HG03108 (cell line): ENCODE results near the gene COL6A5.

Experiments
- ATAC-seq: cut with Tn5 transposase; IDR thresholded peaks from one replicate; pipeline ENCODE4 v1.9.1; 2021; ENCODE audit warnings: moderate library complexity; ENCODE audit not compliant: unreplicated experiment

The COL6A5 gene

DNA sequence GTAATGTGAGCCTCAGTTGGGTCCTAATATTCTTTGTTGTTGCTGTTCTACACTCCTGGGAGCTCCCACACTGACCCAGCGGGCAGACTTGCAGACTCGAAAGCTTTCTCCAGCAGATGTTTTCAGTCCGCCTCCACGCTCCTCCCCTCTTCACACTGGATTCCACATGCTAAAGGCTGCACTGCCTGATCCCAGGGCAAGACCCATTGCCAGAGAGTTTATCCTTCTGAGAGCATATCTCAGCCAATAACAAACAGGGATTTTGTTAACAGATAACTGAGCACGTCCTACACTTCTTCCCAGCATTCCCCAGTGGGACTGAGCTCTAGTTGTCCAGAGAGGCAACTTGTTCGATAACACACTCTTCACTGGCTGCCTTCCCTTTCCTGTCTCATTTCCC lies 163.5 kb downstream of the COL6A5 start:
- ATAC-seq = no peak

- ATAC-seq = no peak
These were observed 169.2 kb downstream of the COL6A5 start for GRCh38 chr3:130514681-130515080.

- ATAC-seq = no peak
These were observed 170.3 kb downstream of the COL6A5 start for GRCh38 chr3:130515755-130516154.

GRCh38 chr3:130516645-130517512 lies 171.4 kb downstream of the COL6A5 start, which contains the start of gene COL6A6:
TSS of gene COL6A6 (plus strand) at chr3:130517177. CDS start at chr3:130560365, 43,188 bp downstream.
- ATAC-seq = no peak

GRCh38 chr3:130517602-130518001 lies 172.1 kb downstream of the COL6A5 start:
- ATAC-seq = no peak

DNA sequence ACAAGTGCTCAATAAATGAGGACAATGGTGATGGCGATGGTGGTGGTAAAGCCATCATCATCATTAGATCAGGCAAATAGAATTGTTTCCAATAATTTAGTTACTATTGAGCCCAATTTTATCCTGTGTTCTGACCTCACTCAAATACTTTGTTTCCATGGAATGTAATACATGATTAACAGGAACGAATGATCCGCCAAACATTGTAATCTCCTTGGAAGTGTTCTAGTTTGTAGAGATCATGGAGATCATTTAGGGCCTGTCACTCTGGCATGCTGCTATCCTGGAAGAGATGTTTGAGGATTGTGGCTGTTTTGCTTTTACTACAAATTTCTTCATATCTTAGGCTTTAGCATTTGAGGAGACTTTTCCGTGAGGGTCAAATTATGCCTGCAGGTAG lies 174.3 kb downstream of the COL6A5 start:
- ATAC-seq = no peak

DNA sequence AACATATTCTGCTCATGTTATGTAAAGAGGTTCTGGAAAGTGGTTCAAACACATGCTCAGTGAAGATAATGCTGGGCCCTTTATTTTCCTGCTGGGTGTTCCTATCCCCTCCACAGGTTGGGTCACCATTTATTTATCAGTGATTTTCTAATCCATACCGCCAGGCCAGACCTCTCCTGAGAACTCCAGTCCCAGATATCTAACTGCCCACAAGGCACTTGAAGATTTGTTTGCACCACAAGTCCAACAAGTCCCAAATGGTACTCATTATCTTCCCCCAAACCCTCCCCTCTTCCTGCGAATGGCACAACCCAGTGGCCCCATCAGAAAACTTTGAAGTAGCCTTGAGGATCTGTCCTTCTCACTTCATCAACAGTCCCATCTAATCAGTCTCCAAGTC lies 176.9 kb downstream of the COL6A5 start:
- ATAC-seq = no peak

- ATAC-seq = no peak
These were observed 182.0 kb downstream of the COL6A5 start for GRCh38 chr3:130527426-130527825.

DNA sequence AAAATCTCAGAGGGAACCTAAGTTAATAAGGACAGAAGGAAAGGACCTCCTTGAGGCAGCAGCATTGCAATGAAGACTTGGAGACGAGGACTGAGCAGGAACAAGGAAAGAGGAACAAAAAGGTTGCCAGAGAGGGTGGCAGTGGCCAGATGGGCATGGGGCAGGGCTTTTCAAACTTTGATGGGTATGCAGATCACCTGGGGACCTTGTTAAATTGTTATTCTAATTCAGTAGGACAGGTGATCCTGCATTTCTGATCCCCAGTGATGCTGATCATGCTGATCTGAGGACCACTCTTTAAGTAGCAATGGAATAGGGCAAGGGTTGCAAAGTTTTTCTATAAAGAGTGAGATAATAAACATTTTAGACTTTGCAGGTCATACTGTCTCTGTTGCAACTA lies 182.6 kb downstream of the COL6A5 start:
- ATAC-seq = no peak

GRCh38 chr3:130529486-130530215 lies 184.2 kb downstream of the COL6A5 start:
- no peak for ATAC-seq

DNA sequence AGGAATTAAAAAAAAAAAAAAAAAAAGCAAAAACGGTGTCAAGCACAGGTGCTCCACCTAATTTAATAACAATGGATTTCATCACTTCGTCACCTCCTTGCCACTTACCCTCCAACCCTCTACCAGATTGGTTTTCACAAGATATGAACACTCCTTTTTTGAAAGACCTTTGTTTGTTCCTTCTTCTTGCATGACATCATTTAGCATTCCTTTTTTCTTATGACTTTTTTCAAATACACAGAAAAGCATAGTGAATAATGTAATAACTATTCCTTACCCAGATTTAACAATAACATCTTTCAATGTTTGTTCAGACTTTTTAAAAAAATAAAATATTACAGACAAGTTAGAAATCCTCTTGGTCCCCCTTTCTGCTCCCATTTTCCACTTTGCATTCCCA lies 187.8 kb downstream of the COL6A5 start:
- ATAC-seq = no peak
